ENCODE data around the gene HES6.

The HES6 gene, protein sequence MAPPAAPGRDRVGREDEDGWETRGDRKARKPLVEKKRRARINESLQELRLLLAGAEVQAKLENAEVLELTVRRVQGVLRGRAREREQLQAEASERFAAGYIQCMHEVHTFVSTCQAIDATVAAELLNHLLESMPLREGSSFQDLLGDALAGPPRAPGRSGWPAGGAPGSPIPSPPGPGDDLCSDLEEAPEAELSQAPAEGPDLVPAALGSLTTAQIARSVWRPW

DNA sequence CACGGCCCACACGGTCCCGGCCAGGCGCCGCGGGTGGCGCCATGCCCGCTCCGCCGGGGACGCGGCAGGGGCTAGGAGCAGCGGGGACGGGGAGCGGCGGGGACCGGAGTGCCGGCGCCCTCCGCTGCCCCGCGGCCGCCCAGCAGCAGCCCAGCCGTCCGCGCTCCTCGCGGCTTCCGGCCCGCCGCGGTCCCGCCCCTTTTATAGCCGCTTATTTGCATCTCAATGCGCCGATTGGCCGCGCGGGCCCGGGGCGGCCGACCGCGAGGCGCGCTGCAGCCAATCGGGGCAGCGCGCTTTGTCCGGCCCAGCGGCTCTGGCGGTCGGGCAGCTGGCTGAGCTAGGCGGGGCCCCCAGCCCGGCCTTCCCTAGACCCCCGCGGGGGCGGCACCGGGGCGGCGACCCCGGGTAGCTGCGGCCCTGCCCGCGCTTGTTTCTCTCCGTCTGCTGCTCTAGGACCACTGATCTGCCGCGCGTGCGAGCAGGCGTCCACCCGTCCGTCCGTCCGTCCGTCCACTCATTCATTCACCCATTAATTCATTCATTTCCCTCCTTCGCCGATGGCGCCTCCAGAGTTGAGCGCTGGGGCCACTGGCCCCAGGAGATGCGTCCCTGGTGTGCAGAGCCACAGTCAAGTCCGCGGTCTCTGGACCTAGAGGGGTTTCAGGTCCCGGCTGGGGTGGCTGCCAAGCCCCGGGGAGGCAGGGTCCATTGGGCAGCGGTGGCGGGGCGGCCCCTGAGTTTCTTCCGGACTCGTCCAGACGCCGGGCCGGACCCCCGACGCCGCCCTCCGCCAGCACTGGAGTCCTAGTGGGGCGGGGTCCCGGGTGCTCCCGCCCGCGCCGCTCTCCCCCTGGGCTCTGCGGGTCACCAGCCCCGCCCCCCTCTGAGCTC is at the start of gene HES6:
Gene HES6, minus strand, starts transcription at position 176 of the 894 bp plus-strand sequence. Its CDS starts 133 bp downstream, at position 43.
- Histone ChIP-seq H3F3A (ENCODE audit: insufficient read depth, low read length) (peaks cover 17% of the 10 kb centered on the region; the same call in 1 of the 2 replicates), H3K27me3 (replicated peaks; ENCODE audit: insufficient read depth, low read length) (no peaks in the 10 kb centered on the region; the same call in 1 of the 2 replicates), H3K79me2 (ENCODE audit: low read length) (peaks cover 7% of the 10 kb centered on the region; the same call in 1 of the 2 replicates), H2AFZ (ENCODE audit: low read length) (peak within 1 kb of the TSS; percentile 78), H4K20me1 (ENCODE audit: insufficient read depth, low read length) (no peaks in the 10 kb centered on the region), H3K9ac (ENCODE audit: low read length) (peak within 1 kb of the TSS; percentile 62), H3K36me3 (replicated peaks; ENCODE audit: insufficient read depth, low read length) (no peaks in the 10 kb centered on the region), H3K4me2 (ENCODE audit: low read depth, low read length) (peak within 1 kb of the TSS; percentile 83), H3K9me3 (replicated peaks; ENCODE audit: insufficient read depth, low read length) (no peaks in the 10 kb centered on the region), H3K4me3 (ENCODE audit: low read length) (peak within 1 kb of the TSS; percentile 72), H3K27ac (ENCODE audit: low read length) (peak within 1 kb of the TSS; percentile 73; the same call in 1 of the 2 replicates), H3K4me1 (ENCODE audit: low read length) (peaks cover 9% of the 10 kb centered on the region), H3K9me2 (replicated peaks; ENCODE audit: insufficient read depth, low read length) (no peaks in the 10 kb centered on the region)
- no peak for TF ChIP-seq EZH2phosphoT487 (IDR thresholded peaks at IDR 0.05; ENCODE audit: low read length)
- DNase-seq, result peak; percentile 94

DNA sequence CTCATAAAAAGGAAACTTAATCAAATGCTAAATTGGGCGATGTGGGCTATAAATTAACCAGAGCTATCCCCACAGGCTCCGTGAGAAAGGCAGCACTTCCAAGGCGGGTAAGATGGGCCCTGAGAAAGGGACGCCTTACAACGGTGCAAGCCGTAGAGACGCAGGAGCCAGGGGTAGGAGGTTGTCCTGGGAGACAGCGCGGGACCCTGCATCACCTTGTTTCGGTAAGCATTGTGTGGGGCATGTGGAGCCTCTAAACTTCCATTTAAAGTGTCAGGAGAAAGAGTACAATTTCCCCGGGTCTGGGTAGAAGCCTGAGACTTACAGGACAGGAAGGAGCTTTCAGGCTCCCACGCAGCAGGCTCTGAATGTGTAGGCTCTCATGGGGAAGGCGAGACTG is 49.7 kb upstream of the HES6 start:
- no peaks in the 10 kb centered on the region for H3K36me3 ChIP-seq (replicated peaks; ENCODE audit: insufficient read depth, low read length)
- peak overlapping the region; percentile 82 for H2AFZ ChIP-seq (ENCODE audit: low read length)
- DNase-seq, result no peak
- peak overlapping the region; percentile 92 for H3K4me2 ChIP-seq (ENCODE audit: low read depth, low read length)
- no peaks in the 10 kb centered on the region for H3K27me3 ChIP-seq (replicated peaks; ENCODE audit: insufficient read depth, low read length)
- peaks cover 37% of the 10 kb centered on the region for H3K79me2 ChIP-seq (ENCODE audit: low read length)
- TF ChIP-seq, protein P1, sequence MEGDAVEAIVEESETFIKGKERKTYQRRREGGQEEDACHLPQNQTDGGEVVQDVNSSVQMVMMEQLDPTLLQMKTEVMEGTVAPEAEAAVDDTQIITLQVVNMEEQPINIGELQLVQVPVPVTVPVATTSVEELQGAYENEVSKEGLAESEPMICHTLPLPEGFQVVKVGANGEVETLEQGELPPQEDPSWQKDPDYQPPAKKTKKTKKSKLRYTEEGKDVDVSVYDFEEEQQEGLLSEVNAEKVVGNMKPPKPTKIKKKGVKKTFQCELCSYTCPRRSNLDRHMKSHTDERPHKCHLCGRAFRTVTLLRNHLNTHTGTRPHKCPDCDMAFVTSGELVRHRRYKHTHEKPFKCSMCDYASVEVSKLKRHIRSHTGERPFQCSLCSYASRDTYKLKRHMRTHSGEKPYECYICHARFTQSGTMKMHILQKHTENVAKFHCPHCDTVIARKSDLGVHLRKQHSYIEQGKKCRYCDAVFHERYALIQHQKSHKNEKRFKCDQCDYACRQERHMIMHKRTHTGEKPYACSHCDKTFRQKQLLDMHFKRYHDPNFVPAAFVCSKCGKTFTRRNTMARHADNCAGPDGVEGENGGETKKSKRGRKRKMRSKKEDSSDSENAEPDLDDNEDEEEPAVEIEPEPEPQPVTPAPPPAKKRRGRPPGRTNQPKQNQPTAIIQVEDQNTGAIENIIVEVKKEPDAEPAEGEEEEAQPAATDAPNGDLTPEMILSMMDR (IDR thresholded peaks at IDR 0.05; ENCODE audit: low read length), result no peak
- no peak for TF ChIP-seq EZH2phosphoT487 (IDR thresholded peaks at IDR 0.05; ENCODE audit: low read length)
- TF ChIP-seq EZH2 (optimal IDR thresholded peaks at IDR 0.05; ENCODE audit: low read depth, low read length), result no peak
- H3K9ac ChIP-seq (ENCODE audit: low read length), result peak overlapping the region; percentile 55
- 0 out of 2 replicates have a peak, but pooled peaks cover 4% of the 10 kb centered on the region for H3F3A ChIP-seq (ENCODE audit: insufficient read depth, low read length)
- H3K27ac ChIP-seq (ENCODE audit: low read length), result no peak overlapping the region
- H3K9me2 ChIP-seq (replicated peaks; ENCODE audit: insufficient read depth, low read length), result no peaks in the 10 kb centered on the region
- no peaks in the 10 kb centered on the region for H3K9me3 ChIP-seq (replicated peaks; ENCODE audit: insufficient read depth, low read length)
- H3K4me3 ChIP-seq (ENCODE audit: low read length), result peak overlapping the region; percentile 71
- H4K20me1 ChIP-seq (ENCODE audit: insufficient read depth, low read length), result no peaks in the 10 kb centered on the region
- peaks cover 8% of the 10 kb centered on the region for H3K4me1 ChIP-seq (ENCODE audit: low read length)

DNA sequence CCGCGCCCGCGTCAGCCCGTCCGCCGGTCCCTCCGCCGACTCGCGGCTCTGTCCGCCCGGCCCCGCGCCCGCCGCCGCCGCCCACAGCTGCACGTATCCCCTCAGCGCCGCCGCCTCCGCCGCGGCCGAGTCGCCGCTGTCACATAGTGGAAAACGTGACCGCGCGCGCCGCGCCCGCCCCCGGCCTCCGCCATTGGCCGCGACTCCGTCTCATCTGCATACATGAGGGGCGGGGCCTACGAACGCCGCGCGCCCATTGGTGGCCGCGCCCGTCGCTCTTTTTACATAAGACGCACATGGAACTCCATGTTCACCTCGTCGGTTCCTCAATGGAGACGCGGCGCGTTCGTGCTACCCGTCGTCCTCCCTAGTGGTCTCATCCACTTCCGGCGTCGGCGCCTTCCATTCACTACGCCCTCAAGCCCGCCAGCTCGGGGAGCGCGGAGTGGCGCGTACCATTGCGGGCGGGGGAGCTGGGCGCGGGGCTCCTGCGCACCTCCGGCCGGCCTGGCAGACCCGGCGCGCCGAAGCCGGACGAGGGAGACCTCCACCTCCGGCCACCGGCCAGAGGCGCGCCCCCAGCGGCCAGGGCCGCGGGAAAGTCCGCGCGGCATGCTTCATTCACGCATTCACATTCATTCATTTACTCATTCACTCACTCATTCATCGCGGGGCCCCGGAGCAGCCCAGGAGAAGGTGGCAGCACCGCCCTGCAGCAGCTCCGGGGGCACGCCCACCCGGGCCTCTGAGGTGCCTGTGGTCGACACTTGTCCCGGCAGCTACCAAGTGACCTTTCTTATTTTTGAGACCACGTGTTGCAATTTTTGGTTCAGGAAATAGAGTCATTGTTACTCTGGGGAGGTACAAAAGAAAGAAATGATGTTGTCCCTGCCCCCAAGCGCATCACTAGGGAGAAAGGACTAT is 49.1 kb upstream of the HES6 start:
- H3F3A ChIP-seq (ENCODE audit: insufficient read depth, low read length), result 0 out of 2 replicates have a peak, but pooled peaks cover 4% of the 10 kb centered on the region
- DNase-seq, result peak; percentile 97
- H3K4me2 ChIP-seq (ENCODE audit: low read depth, low read length), result peak overlapping the region; percentile 92
- H3K4me3 ChIP-seq (ENCODE audit: low read length), result peak overlapping the region; percentile 71
- no peak for TF ChIP-seq EZH2 (optimal IDR thresholded peaks at IDR 0.05; ENCODE audit: low read depth, low read length)
- TF ChIP-seq, protein P1 (IDR thresholded peaks at IDR 0.05; ENCODE audit: low read length), result no peak; the same call in 1 of the 2 replicates
- TF ChIP-seq EZH2phosphoT487 (IDR thresholded peaks at IDR 0.05; ENCODE audit: low read length), result no peak
- H3K36me3 ChIP-seq (replicated peaks; ENCODE audit: insufficient read depth, low read length), result no peaks in the 10 kb centered on the region
- peak overlapping the region; percentile 82 for H2AFZ ChIP-seq (ENCODE audit: low read length)
- no peaks in the 10 kb centered on the region for H3K27me3 ChIP-seq (replicated peaks; ENCODE audit: insufficient read depth, low read length)
- peaks cover 44% of the 10 kb centered on the region for H3K79me2 ChIP-seq (ENCODE audit: low read length)
- H4K20me1 ChIP-seq (ENCODE audit: insufficient read depth, low read length), result no peaks in the 10 kb centered on the region
- H3K9me3 ChIP-seq (replicated peaks; ENCODE audit: insufficient read depth, low read length), result no peaks in the 10 kb centered on the region
- H3K27ac ChIP-seq (ENCODE audit: low read length), result peak overlapping the region; percentile 38; the same call in 1 of the 2 replicates
- peaks cover 8% of the 10 kb centered on the region for H3K4me1 ChIP-seq (ENCODE audit: low read length)
- H3K9me2 ChIP-seq (replicated peaks; ENCODE audit: insufficient read depth, low read length), result no peaks in the 10 kb centered on the region
- peak overlapping the region; percentile 55 for H3K9ac ChIP-seq (ENCODE audit: low read length)

All from MM.1S (cell line).